CD4-positive, alpha-beta T cell treated with Interleukin-21 for 1 hour (primary cell): Measurements from ENCODE around the gene ZDHHC11.
"Not testable (repeated sequence)": the region's sequence is repeated elsewhere in the genome, so short reads cannot be mapped to it uniquely, and the experiment has no call there.

Experiments
- DNase-seq: peaks from one replicate; pipeline ENCODE4 v3.0.0-alpha.2; 2020

ZDHHC11 gene

GRCh38 chr5:774304-774703 lies 76.5 kb downstream of the ZDHHC11 start:
- DNase-seq, result not testable (repeated sequence)

- no peak for DNase-seq
These were observed 77.1 kb downstream of the ZDHHC11 start for GRCh38 chr5:773517-774264.

- DNase-seq, result not testable (repeated sequence)
These were observed 77.9 kb downstream of the ZDHHC11 start for GRCh38 chr5:772931-773330.

GRCh38 chr5:772547-772890 lies 78.3 kb downstream of the ZDHHC11 start:
- DNase-seq, result not testable (repeated sequence)

DNA sequence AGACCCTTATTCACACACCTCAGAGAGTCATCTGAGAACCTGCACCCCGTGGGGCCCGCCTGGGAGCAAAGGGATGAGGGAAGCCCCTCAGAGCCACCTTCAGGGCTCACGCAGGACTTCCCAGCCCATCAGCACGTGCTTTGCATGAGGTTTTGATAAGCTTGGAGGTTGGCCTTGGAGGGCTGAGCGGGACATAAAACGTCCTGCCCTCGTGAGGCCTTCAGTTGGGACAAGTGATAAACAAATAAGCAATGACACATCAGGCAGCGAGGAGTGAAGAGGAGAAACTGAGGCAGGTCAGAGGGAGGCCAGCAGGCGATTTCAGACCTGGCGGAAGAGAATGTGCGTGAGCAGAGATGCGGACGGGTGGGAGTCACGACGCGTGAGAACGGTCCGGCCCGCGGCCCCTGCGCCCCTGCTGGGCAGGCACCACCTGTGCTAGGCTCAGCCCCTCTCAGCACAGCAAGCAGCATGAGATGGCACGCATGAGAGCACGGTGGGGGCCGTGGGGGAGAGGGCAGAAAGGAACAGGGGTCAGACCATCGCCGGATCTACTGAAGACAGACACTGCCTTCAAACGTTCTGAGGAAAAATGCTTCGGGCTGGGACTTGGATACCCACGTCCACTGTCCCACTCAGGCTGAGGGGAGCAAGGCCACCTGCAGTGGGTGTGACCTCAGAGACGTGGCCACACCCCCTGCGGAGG lies 78.8 kb downstream of the ZDHHC11 start:
- not testable (repeated sequence) for DNase-seq

GRCh38 chr5:771087-771781 lies 79.6 kb downstream of the ZDHHC11 start:
- not testable (repeated sequence) for DNase-seq

DNA sequence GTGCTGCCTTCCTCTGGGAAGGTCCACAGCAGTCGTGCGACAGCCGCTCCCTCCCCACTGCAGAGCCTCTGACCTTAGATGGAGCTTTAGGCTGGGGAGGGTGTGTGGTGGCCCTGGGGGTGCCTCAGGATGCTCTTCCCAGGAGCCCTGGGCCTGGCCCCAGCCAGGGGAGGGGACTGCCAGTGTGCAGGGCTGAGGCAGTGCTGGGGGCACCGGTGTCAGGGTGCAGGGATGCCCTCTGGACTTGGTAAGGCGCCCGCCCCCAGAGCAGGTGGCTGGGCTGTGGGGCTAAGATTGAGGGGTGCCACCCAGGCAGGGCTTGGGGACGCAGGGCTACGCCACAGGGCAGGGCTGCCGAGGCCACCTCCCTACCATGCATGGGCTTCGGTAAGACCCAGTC lies 80.2 kb downstream of the ZDHHC11 start:
- not testable (repeated sequence) for DNase-seq

- DNase-seq, result not testable (repeated sequence)
These were observed 81.2 kb downstream of the ZDHHC11 start for GRCh38 chr5:769485-770145.

- DNase-seq, result no peak
These were observed 83.9 kb downstream of the ZDHHC11 start for GRCh38 chr5:766666-767431.

DNA sequence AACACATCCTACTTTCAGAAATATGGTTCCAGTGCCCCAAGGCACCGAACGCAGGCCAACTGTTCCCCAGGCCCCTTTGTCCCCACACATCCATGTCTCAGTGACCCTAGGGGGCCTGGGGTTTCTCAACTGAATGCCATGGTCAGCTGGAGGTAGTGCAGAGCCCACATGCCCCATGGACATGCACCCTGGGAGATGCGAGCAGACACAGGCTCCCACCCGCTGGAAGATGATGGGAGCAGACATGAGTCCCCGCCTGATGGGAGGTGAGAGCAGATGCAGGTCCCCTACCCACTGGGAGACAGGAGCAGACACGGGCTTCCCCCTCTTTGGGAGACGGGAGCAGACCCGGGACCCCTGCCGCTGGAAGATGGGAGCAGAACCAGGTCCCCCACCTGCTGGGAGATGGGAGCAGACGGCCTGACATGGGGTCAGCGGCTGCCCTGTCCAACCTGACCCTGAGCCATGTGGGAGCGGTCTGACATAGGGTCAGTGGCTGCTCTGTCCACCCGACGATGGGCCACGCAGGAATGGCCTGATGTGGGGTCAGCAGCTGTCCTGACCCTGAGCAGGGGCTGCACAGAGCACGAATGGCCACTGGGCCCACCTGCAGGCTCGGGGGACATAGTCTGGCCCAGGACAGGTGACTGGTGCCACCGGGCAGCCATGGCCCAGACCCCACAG lies 84.7 kb downstream of the ZDHHC11 start:
- DNase-seq, result no peak

DNA sequence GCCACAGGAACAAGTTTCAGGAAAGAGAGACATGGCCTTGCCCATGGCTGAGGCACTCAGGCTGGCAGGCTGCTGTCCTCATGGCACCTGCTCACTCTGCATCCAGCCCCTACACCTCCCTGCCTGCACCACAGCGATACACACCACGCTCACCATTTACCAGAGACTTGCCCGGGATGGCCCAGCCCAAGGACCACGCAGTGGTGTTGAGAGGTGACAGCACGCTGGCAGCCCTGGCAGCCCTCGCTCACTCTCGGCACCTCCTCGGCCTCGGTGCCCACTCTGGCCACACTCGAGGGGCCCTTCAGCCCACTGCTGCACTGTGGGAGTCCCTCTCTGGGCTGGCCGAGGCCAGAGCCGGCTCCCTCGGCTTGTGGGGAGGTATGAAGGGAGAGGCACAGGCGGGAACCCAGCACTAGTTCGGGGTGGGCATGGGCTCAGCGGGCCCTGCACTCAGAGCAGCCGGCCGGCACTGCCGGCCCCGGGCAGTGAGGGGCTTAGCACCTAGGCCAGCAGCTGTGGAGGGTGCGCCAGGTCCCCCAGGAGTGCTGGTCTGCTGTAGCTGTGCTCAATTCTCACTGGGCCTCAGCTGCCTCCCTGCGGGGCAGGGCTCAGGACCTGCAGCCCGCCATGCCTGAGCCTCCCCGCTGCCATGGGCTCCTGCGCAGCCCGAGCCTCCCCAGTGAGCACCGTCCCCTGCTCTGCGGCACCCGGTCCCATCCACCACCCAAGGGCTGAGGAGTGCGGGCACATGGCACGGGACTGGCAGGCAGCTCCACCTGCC lies 86.6 kb downstream of the ZDHHC11 start:
- DNase-seq, result no peak

DNA sequence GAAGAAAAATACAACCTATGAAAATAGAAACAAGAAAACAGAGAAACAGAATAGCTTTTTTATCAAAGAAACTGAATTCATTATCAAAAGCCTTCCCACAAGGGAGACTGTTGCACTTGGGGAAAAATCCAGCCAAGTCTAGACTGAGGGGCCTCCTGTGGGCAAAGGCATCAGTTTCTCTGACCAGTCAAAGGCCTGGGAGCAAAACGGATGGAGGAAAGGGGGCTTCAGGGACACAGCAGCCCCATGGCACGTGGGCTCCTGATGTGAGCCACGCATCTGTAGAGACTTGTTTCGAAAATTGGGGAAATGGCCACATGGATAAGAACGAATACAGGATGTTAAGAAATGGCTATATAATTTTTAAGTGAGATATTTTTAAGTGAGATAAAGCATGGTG lies 87.4 kb downstream of the ZDHHC11 start:
- no peak for DNase-seq

DNA sequence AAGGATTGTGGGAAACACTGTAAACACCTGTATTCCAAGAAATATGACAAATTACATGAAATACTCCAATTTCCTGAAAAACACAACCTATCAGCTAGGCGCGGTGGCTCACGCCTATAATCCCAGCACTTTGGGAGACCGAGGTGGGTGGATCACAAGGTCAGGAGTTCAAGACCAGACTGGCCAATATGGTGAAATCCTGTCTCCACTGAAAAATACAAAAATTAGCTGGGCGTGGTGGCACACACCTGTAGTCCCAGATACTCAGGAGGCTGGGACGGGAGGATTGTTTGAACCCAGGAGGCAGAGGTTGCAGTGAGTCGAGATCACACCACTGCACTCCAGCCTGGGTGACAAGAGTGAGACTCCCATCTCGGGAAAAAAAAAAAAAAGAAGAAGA lies 87.8 kb downstream of the ZDHHC11 start:
- not testable (repeated sequence) for DNase-seq

- no peak for DNase-seq
These were observed 88.7 kb downstream of the ZDHHC11 start for GRCh38 chr5:761854-762710.

- no peak for DNase-seq
These were observed 89.6 kb downstream of the ZDHHC11 start for GRCh38 chr5:761059-761771.

GRCh38 chr5:760363-761058 lies 90.3 kb downstream of the ZDHHC11 start:
- DNase-seq, result no peak

DNA sequence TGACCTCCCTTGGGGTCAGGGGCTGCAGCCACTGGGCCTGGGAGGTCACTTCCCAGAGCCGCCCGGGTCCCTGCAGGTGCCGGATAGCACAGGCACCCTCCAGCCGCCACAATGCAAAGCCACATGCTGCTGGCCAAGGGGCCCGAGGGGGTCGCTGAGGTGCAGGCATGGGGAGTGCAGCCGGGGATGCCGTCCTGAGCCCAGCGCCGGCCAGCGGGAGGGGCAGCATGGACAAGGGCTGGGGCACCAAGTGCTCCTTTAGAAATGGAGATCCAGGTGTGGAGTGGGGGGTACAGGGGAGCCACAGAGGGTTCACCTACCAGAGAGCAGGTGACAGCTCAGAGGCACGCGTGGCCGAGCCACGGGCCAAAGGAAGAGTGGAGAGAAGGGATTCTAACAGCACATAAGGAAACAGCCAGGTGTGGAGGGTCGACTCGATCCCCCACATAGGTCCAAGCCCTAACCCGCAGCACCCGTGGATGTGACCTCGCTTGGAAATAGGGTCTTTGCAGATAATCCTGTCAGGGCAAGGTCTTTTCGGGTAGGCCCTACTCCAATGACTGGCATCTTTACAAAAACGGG lies 90.9 kb downstream of the ZDHHC11 start:
- DNase-seq, result no peak

DNA sequence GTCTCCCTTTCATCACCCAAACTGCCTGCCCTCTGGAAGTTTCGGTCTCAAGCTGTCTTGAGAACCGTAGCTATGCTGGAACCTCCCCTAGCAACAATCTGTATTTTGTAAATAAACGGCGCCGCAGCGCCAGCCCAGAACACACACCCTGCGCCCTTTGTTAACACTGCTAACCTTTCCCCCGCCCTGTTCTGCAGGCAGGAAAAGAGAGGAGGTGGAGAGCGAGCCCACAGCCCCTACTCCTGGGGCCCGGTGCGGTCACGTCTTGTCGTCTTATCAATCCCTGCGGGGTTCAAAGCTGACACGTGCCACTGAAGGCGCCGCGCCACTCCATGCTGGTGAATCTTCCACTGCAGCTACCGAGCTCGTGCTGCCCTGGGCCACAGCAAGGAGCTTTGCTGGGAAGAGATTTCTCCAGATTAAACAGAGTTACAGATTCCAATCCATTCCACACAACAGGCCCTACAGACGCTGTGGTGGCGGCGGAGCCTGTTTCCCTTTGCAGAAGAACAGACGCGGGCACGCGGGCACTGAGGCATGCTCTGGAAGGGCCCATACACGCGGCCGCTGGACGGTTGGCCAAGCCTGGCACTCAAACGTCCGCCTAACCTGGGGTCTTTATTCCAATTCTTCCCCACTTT lies 91.6 kb downstream of the ZDHHC11 start:
- DNase-seq, result peak; percentile 81
